ENCODE measurements around the gene CARD11.
"Not testable (repeated sequence)": the region's sequence is repeated elsewhere in the genome, so short reads cannot be mapped to it uniquely, and the experiment has no call there.

The CARD11 gene

DNA sequence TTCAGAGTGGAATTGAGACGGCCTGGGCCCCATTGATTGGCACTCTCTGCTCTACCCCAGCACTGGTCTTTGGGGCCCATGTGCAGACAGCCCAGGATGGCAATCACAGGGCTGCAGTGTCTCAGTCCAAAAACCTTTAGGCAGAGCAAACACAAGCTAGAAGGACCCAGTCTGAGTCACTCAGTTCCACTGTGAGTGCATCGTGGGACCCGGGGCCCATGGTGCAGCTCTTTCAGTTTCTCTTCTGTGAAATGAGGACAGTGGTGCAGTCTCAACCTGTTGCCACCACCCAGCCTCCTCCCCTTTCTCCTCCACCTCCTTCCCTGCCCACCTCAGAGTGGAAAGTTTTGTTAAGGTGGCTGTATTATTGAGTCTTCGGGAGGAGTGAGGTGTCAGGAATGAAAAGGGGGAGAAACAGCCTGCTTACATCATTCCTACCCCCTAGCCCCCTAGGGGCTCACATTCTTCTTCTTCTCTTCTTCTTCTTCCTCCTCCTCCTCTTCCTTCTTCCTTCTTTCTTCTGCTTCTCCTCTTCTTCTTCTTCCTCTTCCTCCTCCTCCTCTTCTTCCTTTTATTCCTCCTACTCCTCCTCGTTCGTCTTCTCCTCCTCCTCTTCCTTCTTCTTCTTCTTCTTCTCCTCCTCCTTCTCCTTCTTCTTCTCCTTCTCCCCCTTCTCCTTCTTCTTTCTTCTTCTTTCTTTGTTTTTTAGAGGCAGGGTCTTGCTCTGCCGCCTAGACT, 19.5 kb upstream of the CARD11 start:
- no peak for DNase-seq

DNA sequence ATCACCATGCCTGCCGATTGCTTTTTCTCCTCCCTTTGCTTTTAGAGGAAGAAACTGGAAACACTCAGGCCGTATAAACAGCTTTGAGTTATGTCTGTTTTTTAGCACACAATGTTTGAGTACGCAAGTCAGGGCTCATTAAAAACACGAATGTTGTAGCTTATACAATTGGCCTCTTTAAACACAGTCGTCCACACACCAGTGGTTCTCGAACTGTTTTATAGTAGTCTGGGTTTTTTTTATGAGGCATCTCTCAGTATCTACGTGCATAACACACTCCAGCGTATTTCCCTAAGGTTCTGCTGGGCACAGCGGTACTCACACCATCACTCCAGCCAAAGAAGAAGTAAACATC, 13.4 kb upstream of the CARD11 start:
- DNase-seq: no peak

DNA sequence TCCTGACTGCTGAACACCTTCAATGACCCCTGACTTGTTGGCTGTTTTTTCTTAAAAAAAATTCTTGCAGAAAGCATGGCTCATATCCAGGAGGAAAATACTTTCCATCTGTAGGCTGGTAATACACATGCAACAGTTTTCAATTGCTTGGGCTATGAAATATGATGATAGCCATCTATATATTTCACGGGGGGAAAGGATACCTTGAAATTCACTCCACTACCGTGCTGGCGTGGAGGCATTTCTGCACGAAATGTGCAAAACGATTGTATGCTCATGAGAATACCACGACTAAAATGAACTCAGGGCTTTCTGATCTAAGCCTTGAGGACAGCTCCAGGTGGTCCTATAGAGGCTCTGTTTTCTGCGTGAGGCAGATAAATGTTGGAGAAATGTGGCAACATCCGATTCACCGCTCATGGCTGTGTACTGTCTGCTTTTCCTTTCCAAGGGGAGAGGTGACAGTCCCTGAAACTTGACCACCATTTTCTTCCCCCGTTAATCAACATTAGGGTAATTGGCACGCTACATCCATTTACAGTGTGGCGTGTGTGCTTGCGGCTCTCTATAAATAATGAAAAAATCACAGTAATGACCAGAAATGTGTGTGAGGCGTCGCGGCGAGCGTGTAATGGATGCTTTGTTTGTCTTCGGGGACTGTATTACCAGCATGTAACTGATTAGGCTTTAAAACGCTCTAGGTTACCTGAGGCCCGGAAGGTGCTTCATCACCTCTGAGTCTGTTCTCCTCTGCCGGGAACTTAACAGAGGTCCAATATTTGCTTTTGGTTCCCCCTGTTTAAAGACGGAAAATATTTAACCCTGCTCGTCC, 12.8 kb upstream of the CARD11 start:
- DNase-seq: no peak

DNA sequence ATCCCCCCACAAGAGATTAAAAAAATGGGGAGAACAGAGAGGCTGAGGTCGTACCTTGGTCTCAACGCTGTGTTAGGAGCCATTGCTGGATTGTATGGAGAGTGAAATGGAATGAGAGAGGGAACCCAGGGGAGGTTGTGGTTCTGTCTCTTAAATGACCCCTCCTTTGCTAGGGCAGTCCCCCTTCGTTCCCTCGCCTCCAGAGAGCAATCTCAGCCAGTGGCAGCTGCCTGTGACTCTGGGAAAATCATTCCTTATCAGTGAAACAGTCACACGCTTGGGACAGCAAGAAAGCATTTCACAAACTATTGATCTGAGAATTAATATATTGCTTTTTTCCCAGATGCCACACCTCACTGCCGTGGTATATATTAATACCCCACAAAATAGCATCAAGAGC, 12.0 kb upstream of the CARD11 start:
- DNase-seq: no peak

DNA sequence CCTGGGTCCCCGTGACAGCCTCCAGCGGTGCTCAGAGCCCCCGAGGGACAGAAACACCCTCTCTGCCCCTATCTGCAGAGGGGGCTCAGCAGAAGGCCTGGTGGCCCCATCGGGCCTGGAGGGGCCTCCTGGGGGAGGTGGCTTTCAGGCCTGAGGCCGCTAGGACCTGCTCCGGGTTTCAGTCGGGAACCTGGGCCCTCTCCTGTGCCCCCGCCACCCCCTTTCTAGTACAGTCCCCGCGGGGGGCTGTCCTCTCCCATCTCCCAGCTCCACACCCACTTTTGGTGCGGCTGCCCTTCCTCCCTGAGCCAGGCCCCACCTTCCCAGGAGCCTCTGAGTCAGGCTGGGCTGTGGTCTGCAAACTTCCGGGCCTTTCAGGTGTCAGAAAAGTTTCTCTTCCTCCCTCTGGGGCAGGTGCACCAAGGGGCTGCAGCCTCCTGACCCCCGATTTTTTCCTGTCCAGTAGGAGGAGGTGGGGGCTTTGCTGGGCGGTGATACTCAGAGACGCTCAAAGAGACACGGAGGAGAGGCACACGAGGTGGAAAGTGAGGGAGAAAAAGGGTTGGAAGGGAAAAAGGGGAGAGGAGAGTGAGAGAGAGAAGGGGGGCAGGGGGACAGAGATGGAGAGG, 692 bp downstream of the CARD11 start:
- no peak for DNase-seq

DNA sequence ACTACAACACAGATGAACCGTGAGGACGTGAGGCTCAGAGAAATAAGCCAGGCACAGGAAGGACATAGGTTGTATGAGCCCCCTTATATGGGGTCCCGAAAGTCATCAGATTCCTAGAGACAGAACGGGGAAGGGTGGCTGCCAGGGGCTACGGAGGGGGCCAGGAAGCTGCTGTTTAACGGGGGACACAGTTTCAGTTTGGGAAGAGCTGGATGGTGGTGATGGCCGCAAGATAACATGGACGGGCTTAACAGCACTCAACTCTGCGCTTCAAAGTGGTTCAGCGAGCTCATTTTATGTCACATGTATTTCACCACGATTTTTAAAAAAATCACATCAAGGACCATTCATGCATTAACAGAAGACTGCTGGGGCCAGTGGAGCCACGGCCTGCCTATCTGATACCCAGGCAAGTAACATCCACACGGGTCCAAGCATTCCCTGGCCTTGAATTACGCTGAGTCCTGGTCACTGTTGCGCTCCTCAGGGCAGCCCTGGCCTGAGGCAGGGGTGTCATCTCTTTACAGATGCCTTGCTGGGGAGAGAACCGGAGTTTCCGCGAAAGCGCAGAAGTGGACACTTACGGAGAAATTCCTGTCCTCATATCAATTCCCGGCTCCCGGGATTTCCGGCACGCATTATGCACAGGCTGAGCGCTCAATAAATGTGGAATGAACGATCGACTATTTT, 1.5 kb downstream of the CARD11 start:
- DNase-seq: no peak

DNA sequence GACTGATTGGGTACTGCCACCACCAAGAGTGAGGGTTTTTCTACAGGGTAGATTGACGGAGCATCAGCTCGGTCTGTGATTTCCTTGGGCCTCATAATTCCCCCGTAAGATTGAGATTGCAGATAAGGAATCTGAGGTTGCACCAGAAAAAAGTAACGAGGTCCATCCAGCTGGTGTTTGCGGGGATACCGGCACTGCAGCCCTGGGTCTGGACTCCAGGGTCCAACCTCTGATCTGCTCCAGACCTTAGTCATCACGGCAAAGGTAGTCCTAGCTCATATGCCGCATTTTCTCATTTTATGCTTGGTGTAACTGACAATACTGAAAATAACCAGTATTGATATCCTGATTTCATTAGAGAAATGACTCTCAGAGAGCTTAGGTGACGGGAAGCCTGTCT, 3.9 kb downstream of the CARD11 start:
- DNase-seq: no peak

DNA sequence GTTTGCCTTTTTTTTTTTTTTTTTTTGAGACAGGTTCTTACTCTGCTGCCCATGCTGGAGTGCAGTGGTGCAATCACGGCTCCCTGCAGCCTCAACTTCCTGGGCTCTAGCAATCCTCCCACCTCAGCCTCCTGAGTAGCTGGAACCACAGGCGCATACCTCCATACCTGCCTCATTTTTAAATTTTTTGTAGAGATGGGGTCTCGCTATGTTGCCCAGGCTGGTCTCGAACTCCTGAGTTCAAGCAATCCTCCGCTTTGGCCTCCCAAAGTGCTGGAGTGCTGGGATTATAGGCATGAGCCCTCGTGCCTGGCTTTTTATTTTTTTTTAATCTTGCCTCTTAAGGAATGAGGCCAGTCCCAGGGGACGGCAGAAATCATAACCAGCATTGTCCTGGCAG, 5.7 kb downstream of the CARD11 start:
- not testable (repeated sequence) for DNase-seq

DNA sequence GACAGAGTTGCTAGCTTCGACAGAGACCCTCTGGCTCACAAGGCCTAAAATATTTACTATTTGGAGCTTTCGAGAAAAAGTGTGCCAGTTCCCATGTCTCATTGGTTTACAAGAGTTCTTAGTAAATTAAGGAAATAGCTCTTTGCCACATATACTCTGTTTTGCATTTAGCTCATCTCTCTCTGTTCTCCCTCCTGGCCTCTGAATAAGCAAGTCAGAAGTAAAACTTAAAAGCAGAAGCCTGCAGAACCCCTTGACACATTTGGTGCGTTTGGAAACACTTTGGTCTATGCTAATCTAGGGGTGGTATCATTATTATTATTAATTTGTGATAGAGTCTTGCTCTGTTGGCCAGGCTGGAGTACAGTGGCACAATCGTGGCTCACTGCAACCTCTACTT, 6.4 kb downstream of the CARD11 start:
- no peak for DNase-seq

DNA sequence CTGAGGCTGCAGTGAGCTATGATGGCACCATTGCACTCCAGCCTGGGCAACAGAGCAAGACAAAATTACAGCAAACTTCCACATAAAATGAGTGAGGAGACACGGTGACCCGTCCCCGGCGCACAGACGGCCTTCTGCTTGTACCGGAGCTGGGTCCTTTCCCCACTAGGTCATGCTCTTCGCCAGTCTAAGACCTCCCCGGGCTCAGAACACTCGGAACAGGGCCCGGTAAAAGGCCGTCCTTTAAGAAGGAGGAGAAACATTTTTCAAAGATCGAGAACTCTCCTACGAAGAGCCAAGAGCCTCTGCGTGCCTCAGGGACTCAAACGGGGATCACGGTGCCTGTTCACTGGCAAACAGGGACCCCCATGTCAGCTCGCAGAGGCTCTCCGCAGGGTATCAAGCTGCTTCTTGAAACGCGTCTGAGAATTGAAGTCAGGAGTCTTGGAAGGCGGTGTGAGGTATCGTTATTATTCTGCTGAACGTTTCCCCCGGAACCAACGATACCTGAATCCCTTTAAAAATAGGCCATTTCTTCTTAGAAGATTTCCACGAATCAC, 9.0 kb downstream of the CARD11 start:
- DNase-seq: no peak

DNA sequence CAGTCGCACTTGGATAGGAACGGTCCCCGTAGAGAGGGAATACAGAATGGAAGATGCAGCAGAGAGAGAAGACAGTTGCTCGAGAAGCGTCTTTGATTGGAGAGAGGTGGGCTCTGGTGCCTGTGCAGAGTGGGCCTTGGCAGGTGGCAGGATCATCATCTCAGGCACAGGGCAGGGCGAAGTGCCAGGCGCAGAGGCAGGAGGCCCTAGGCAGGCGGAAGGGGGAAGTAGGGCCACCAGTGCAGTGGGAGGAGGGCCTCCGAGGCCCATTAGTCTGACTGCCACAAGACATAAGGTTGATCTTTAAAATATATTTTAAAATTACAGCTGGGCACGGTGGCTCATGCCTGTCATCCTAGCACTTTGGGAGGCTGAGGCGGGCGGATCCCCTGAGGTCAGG, 10.1 kb downstream of the CARD11 start:
- no peak for DNase-seq

DNA sequence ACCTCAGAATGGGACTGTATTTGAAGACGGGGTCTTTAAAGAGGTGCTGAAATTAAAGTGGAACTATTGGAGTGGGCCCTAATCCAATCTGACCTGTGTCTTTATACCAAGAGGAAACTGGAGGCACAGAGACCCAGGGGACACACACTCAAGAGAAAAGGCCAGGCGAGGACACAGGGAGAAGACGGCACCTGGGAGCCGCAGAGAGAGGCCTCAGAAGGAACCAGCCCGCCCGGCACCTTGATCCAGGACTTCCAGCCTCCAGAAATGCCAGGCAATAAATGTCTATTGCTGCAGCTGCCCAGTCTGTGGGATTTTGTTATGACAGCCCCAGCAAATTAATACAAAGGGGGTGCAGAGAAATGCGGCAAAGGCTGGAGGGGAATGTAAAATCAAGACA, 10.5 kb downstream of the CARD11 start:
- DNase-seq: no peak

DNA sequence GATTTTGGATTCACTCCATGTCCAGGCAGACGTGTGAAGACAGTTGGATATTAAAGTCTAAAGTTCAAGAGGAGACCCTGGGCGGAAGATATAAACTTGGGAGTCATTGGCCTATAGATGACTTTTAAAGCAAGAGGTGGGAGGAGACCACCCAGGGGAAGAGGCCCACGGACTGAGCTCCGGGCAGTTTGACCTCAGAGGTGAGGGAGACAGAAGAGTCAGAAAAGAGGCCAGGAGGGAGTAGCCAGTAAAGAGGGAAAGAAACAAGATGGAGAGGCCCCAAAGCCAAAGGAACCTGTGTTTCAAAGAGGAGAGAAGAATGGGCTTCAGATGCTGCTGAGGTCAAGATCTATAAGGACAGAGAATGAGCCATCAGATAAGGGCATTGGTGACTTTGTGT, 11.4 kb downstream of the CARD11 start:
- no peak for DNase-seq

DNA sequence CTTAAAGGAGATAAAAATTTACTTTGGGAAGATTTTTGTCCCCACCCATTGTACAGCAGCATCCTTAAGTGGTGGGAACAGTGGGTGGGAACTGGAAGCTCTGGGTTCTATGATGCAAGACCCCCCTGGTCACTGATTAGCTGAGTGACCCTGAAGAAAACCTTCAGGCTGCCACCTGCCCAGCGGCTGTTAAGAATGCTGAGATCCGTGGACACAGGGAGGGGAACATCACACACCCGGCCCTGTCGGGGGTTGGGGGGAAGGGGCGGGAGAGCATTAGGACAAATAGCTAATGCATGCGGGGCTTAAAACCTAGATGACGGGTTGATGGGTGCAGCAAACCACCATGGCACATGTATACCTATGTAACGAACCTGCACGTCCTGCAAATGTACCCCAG, 14.5 kb downstream of the CARD11 start:
- DNase-seq: no peak

DNA sequence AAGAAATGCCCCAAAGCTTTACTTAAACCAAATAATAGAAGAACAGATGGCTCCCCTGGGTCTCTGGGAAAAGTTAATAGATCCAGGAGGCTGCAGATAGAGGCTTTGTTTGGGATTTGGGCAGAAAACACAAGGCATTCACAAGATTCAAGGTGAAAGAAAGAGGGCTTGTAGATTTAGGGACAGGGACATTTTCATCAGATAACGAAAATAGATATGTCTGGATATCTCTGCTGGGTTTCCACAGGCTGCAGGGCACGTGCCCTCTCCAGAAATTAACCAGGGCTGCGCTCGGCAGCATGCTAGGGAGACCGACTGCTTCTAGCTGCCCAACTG, 14.9 kb downstream of the CARD11 start:
- DNase-seq: no peak

DNA sequence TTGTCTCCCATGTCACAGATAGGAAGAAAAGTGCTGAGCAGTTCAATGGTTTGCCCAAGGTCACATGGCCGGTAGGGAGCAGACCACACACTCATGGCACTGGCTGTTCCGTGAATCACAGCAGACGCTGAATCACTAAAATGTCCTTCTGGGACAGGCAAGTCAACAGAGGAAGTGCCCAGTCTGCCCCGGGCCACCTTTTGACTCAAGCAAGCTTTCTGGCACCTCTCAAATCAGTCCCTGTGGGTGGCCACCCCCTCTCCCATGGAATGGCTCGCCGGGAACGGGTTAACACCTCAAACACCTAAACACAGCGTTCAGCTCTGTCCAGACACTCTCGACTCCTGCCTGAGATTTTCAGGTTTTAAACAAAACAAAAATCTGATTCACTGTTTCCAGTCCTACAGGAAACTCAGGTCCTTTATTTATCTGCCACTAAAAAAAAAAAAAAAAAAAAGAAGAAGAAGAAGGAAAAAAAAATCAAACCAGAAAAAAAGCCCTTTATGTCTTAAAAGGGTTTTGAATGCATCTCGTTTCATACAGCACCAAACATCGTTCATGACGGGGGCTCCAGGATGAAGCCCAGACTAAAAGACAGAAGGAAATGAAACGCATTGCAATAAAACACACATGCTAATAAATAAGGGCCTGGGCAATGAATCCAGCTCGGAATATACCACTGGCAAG, 15.5 kb downstream of the CARD11 start:
- DNase-seq: no peak

DNA sequence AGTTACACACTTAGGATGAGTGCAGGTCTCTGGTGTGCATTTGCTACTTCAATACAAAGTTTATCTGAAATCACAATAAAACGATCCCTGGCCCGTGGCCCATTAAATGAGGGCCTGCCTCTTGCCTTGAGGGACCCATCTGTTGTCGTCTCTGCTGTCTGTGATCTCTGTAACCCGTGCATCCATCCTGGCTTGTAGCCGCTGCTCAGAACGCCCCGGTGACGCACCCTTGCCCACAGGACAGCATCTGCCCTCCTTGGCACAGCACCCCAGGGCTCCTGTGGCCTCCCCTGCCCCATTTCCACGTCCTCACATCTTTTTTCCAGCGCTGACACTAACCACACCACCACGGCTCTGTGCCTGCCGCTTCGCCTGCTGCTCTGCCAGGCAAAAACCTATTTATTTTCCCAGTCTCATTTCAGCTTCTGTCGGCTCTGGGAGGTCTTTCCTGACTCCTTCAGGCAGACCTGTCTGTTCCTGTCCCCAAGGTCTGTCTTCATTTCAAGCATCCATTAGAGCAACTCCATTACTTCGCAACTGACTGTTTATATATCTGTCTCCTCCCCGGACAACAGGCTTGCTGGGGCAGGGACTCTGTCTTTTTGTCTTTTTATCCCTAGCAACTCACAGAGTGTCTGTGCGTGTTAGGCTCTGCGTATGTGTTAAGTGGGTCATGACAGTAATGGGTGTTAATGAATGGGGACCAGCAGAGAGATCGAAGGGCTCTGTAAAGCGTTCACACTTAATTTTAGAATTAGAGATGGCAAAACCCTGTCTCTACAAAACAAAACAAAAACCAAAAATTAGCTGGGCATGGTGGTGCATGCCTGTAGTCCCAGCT, 16.4 kb downstream of the CARD11 start:
- DNase-seq: no peak

DNA sequence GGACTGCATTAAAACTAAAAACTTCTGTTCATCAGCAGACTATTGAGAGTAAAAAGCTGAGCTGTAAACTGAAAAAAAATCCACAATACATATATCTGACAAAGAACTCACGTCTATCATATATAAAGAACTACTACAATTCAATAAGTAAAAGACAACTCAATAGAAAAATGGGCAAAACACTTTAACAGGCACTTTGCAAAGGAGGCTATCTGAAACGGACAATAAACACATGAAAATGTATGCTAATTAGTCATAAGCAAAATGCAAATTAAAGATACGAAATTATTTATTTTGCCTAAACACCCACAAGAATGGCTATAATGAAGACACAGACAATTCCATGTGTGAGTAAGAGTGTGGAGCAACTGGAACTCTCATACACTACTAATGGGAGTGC, 18.1 kb downstream of the CARD11 start:
- DNase-seq: no peak

DNA sequence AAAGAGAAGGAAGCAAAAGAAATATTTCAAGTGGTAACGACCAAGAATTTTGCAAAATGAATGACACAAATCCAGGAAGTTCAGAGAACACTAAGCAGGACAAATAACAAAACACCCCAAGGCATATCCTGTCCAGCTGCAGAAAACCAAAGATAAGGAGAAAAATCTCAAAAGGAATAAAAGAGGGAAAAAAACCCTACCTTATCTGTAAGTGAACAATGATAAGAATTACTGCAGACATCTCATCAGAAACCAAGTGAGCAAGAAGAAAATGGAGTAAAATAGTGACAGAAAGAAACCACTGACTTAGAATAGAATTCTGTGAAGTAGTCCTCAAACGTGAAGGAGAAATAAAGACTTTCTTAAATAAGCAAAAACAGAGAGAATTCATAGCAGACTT, 21.8 kb downstream of the CARD11 start:
- no peak for DNase-seq

DNA sequence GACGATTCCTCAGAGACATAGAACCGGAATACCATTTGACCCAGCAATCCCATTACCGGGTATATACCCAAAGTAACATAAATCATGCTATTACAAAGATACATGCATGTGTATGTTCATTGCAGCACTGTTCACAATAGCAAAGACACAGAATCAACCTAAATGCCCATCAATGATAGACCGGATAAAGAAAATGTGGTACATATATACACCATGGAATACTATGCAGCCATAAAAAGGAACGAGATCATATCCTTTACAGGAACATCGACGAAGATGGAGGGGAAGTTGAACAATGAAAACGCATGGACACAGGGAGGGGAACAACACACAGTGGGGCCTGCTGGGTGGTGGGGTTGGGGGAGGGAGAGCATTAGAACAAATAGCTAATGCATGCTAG, 22.4 kb downstream of the CARD11 start:
- DNase-seq: not testable (repeated sequence)

DNA sequence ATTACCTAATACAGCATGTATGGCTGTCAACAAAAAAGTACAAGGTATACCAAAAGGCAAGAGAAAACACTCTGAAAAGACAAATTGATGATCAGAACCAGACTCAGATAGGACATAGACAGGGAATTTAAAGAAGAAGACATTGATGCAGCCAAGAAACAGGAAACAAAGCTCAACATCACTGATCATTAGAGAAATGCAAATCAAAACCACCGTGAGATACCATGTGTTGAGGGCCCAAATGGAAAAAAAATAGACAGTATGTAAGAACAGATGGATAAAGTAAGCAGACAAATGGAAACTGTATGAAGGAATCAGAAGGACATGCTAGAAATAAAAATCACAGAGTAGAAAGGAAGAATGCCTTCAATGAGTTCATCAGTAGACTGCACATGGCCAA, 23.3 kb downstream of the CARD11 start:
- DNase-seq: no peak

DNA sequence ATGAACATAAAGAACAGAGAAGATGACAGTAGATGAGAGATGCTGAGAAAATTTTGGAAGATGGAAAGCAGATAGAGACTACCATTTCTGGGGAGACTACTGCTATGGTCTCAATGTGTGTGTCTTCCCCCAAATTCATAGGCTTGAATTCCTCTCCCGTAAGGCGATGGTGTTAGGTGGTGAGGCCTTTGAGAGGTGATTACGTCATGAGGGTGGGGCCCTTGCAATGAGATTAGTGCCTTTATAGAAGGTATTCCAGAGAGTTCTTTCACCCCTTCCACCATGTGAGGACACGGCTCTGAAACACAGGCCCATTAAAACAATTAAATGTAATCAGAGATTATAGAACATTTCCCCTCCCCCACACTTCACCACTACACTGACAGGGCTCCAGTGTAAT, 23.9 kb downstream of the CARD11 start:
- DNase-seq: no peak

All from cerebellar nuclear complex (tissue), 1 donor.